Keratinocyte (primary cell): Measurements from ENCODE around the gene SKIC2. TPM values are rescaled to one million over a fixed set of nuclear protein-coding genes. Genes with fewer than 3 reads are reported as not detected.
"Not testable (repeated sequence)": the region's sequence is repeated elsewhere in the genome, so short reads cannot be mapped to it uniquely, and the experiment has no call there.

Experiments used
- DNase-seq: peaks from one replicate; pipeline ENCODE4 v3.0.0-alpha.2; 2011; ENCODE audit warnings: low read depth, missing footprints, low spot score
- FAIRE-seq: peaks from 2 replicates; lab custom pipeline; 2011; peaks lifted over from hg19 to GRCh38; lab: Jason Lieb, UNC
- H2AFZ ChIP-seq: 2 replicates; pipeline ENCODE4 v1.6.0; 2012; ENCODE audit warnings: low read length, control low read depth, inconsistent platforms; ENCODE audit not compliant: control insufficient read depth
- H3K27ac ChIP-seq: 2 replicates; pipeline ENCODE4 v1.5.1; 2011; ENCODE audit warnings: low read length; ENCODE audit not compliant: control insufficient read depth, insufficient read depth
- H3K27me3 ChIP-seq: 3 replicates; pipeline ENCODE4 v1.6.0; 2011; ENCODE audit warnings: low read length; ENCODE audit not compliant: control insufficient read depth, insufficient read depth; ENCODE audit errors: extremely low read depth
- H3K36me3 ChIP-seq, 2 experiments: 2 replicates in 1 of 2; 3 replicates in 1 of 2; pipeline ENCODE4 v1.5.1; 2011; ENCODE audit warnings: low read length in 2 of 2, mild to moderate bottlenecking in 1 of 2; ENCODE audit not compliant: control insufficient read depth in 2 of 2, insufficient read depth in 2 of 2; ENCODE audit errors: extremely low read depth in 1 of 2
- H3K4me1 ChIP-seq: 3 replicates; pipeline ENCODE4 v1.5.1; 2011; ENCODE audit warnings: low read length; ENCODE audit not compliant: control insufficient read depth, insufficient read depth; ENCODE audit errors: extremely low read depth
- H3K4me2 ChIP-seq: 3 replicates; pipeline ENCODE4 v1.6.0; 2011; ENCODE audit warnings: low read depth, low read length; ENCODE audit not compliant: control insufficient read depth, insufficient read depth; ENCODE audit errors: extremely low read depth
- H3K4me3 ChIP-seq, 3 experiments: fragments of 200-600 bp in 1 of 3; sonication (generic) in 1 of 3; 2 replicates in 2 of 3; 3 replicates in 1 of 3; pipeline ENCODE4 v1.5.1; 2011 to 2016; ENCODE audit warnings: low read length in 3 of 3, mild to moderate bottlenecking in 3 of 3, control low read depth in 2 of 3, inconsistent platforms in 1 of 3, low read depth in 1 of 3, mixed read lengths in 1 of 3, mixed run types in 1 of 3, moderate library complexity in 1 of 3; ENCODE audit not compliant: control insufficient read depth in 2 of 3, insufficient read depth in 2 of 3; ENCODE audit errors: extremely low read depth in 1 of 3
- H3K79me2 ChIP-seq: 2 replicates; pipeline ENCODE4 v1.6.0; 2012; ENCODE audit warnings: low read length; ENCODE audit not compliant: control insufficient read depth, insufficient read depth
- H3K9ac ChIP-seq: 3 replicates; pipeline ENCODE4 v1.6.0; 2011; ENCODE audit warnings: low read length; ENCODE audit not compliant: control insufficient read depth, insufficient read depth; ENCODE audit errors: extremely low read depth
- H3K9me1 ChIP-seq: 3 replicates; pipeline ENCODE4 v1.6.0; 2011; ENCODE audit warnings: low read length; ENCODE audit not compliant: control insufficient read depth, insufficient read depth; ENCODE audit errors: extremely low read depth
- H3K9me3 ChIP-seq: 2 replicates; pipeline ENCODE4 v1.5.1; 2012; ENCODE audit warnings: low read depth, low read length; ENCODE audit not compliant: control insufficient read depth
- H4K20me1 ChIP-seq: 3 replicates; pipeline ENCODE4 v1.6.0; 2011; ENCODE audit warnings: low read length; ENCODE audit not compliant: control insufficient read depth, insufficient read depth; ENCODE audit errors: extremely low read depth
- dilution Hi-C: fragments of 300-500 bp; cut with MboI; formaldehyde crosslinking; loops from one replicate; pipeline ENCODE4 v1.7.0; 2020; ENCODE audit warnings: low sequenced_read_pairs; ENCODE audit not compliant: extremely low pct_ligation_motif_present
- polyA plus RNA-seq, 5 experiments: library from polyadenylated mRNA; depleted of rRNA in 3 of 5; stranded (reverse) in 3 of 5; stranded (forward) in 1 of 5; unstranded in 1 of 5; fragments of >200 nt; gene quantifications; 1 replicate in 1 of 5; 2 replicates in 3 of 5; 3 replicates in 1 of 5; pipeline versions ENCODE4 v1.2.1 to v1.2.3, GENCODE V29; 2011 to 2012; ENCODE audit warnings: missing spikeins in 2 of 5, low read depth in 1 of 5, low replicate concordance in 1 of 5

Gene SKIC2
- polyA plus RNA-seq, 1 donor (not counting 4 experiments of a cell fraction or from before 2014, with no cell fraction given), result 24.5 TPM

DNA sequence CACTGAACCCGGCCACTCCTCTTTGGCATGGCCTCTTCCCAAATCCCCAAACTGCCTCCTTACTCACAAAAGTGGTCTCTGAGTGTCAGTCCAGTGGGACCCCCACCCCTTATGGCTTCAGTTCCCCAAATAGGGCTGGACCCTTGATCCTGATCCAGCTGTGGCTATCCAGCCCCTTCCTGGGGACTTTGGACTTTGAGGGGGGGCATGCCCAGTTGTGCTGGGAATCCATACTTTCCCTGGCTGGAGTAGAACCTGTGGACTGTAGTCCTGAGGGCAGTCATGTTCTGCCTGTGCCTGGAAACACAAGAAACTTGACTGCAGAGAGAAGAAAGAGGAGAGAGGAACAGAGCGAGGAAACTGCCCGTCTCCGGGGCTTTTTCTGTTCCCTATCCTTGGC lies 45.4 kb downstream of the SKIC2 start:
- not testable (repeated sequence) for DNase-seq, FAIRE-seq, H3K9ac ChIP-seq

DNA sequence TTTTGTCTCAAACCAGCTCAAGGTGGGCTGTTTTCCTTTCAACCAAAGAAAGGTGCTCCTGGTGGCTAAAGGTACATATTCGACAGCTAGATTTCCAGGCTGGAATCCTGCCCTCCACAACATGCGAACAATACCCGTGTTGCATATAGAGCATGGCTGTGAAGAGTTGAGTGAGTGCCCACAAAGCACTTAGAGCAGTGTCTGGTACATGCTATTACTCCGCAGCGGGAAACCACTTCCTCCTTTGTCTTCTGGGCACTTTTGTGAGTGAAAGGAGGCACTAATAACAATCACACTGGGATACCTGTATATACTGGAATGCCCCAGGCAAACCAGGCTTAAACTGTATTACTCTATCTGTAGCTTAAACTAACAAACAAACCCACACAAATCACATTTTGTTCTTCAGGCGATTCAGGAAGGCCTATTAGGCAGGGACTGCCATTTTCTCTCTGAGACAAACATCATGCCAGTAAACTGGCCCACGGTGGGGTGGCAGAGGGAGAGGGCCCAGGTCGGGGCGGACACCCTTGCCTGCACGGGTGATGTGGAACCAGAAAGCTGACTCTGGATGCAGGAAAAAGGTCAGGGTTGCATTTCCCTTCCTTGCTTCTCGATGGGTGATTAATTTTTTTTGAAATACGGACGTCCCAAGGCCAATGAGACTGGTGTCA lies 46.0 kb downstream of the SKIC2 start:
- H3K9me3 ChIP-seq, H3K36me3 ChIP-seq, H3K4me3 ChIP-seq, H3K27ac ChIP-seq, H3K9ac ChIP-seq, DNase-seq, H3K4me1 ChIP-seq, H3K4me2 ChIP-seq, dilution Hi-C loops, H2AFZ ChIP-seq, H3K27me3 ChIP-seq, H3K9me1 ChIP-seq, H3K79me2 ChIP-seq, H4K20me1 ChIP-seq: not testable (repeated sequence)
- peak; percentile 69 for FAIRE-seq

More for the DNA sequence above, 45.4 kb downstream of the SKIC2 start:
- H3K9me3 ChIP-seq, H3K4me2 ChIP-seq, H4K20me1 ChIP-seq, H3K27me3 ChIP-seq, H3K79me2 ChIP-seq, H3K27ac ChIP-seq, H2AFZ ChIP-seq, H3K4me3 ChIP-seq, H3K4me1 ChIP-seq, H3K36me3 ChIP-seq, H3K9me1 ChIP-seq, dilution Hi-C loops: not testable (repeated sequence)

GRCh38 chr6:32005538-32005880 lies 46.5 kb downstream of the SKIC2 start:
- H3K9me1 ChIP-seq, H3K27ac ChIP-seq, DNase-seq, H4K20me1 ChIP-seq, H3K27me3 ChIP-seq, H3K36me3 ChIP-seq, H3K9ac ChIP-seq, H3K9me3 ChIP-seq, H3K4me1 ChIP-seq, H3K79me2 ChIP-seq, H2AFZ ChIP-seq, FAIRE-seq, dilution Hi-C loops, H3K4me2 ChIP-seq, H3K4me3 ChIP-seq: not testable (repeated sequence)

GRCh38 chr6:32005991-32006529 lies 47.1 kb downstream of the SKIC2 start:
- H3K4me3 ChIP-seq, H3K27ac ChIP-seq, H2AFZ ChIP-seq, DNase-seq, FAIRE-seq, H3K9me1 ChIP-seq, H3K4me2 ChIP-seq, H3K36me3 ChIP-seq, H3K79me2 ChIP-seq, H4K20me1 ChIP-seq, H3K9ac ChIP-seq, H3K27me3 ChIP-seq, H3K4me1 ChIP-seq, H3K9me3 ChIP-seq, dilution Hi-C loops: not testable (repeated sequence)

- H3K27ac ChIP-seq, H3K4me2 ChIP-seq, FAIRE-seq, H3K9me1 ChIP-seq, H2AFZ ChIP-seq, H3K4me1 ChIP-seq, DNase-seq, H3K36me3 ChIP-seq, H3K27me3 ChIP-seq, H4K20me1 ChIP-seq, H3K9ac ChIP-seq, dilution Hi-C loops, H3K9me3 ChIP-seq, H3K4me3 ChIP-seq, H3K79me2 ChIP-seq: not testable (repeated sequence)
Measured at GRCh38 chr6:32007086-32007485, 48.1 kb downstream of the SKIC2 start.
